Stimulated activated CD4-positive, alpha-beta T cell treated with anti-CD3 and anti-CD28 coated beads, Interleukin-4, amount 100 ng/mL, for 48 hours (primary cell): Measurements from ENCODE around the gene ARFGAP3.

ENCODE experiments used
- DNase-seq, 2 donors: peaks; one replicate each; pipeline ENCODE4 v3.0.0-alpha.2; 2020; ENCODE audit warnings: low read depth in 2 of 2

The ARFGAP3 gene

GRCh38 chr22:42884616-42885375, 27.7 kb upstream of the ARFGAP3 start:
- no peak for DNase-seq

GRCh38 chr22:42883970-42884369, 26.9 kb upstream of the ARFGAP3 start:
- no peak for DNase-seq

- no peak for DNase-seq
Measured at GRCh38 chr22:42883121-42883520, 26.0 kb upstream of the ARFGAP3 start.

- no peak for DNase-seq
Measured at GRCh38 chr22:42881982-42882656, 25.0 kb upstream of the ARFGAP3 start.

DNA sequence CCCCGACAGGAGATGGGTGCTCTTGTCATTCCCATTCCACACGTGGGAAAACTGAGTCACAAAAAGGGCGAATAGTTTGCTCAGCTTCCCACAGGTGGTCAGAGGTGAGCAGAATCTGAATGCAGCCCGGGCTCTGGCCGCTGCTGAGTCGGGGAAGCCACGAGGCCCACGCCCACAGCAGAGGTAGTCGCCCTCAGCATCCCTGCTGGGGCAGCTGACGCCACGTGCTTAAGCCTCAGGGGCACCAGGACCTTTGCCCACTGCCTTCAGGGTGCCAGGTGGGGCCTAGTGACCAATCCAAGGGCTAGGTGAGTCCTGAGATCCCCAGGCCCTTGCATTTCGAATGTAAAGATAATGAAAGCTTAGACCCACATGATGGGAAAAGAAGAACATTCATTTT, 24.2 kb upstream of the ARFGAP3 start:
- no peak for DNase-seq

- DNase-seq = no peak
Measured at GRCh38 chr22:42880815-42881214, 23.7 kb upstream of the ARFGAP3 start.

DNA sequence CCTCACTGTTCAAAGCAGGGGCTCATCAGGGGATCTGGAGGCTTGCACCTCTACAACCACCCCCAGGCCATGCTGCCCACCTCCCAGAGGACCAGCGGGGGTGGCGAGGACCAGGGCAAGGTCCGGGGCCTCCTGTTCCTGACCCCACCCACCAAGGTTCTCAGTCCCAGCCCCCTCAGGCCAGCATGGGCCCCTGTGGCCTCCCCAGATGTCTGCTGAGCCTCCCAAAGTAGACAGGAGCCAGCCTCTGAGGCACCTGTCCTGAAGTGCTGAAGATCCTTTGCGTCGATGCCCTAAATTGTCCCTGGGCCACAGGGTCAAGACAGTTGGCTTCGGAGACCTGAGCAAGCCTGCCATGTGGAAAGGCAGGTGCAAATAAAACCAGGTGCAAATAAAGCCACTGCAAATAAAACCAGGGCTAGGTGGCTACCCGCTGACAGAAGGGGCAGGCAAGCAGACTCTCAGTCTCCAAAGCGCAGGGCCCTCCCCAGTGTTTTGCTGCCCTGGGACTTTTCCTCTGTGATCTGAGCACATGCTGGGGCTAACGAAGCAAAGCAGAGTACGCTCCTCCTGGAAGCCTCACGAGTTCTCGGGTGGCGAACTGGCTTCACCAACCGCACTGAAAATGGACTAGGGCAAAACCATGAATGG, 22.4 kb upstream of the ARFGAP3 start:
- DNase-seq = no peak

DNA sequence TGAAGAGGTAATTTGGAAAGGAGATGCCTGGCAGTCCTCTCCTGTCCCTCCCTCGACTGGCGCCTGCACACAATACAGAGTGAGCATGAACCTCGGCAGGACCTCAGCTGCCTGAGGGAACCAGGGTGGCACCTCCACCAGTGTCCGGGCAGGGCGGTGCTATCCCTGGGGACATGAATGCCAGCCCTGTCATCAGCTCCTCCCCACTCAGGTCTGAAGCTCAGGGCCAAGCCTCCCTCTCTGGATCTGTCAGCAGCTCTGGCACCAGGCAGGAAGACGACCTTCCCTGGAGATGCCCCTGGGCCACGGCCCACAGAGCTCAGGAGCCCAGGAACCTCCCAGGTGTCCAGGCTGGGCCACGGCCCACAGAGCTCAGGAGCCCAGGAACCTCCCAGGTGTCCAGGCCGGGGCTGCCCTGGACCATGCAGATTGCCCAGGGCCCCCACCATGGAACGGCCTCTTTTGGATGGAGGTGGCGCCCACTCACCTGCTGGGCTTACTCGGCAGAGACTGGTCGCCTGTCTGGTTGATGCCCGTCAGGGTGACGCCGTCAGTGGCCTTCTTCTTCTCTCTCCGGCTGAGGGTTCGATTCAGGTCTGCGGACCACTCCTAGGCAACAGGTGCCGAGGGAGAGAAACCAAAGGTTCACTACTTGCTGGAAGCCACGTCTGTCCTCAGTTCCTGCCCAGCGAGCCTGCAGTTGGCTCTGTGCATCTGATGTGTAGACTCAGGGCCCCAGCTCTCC, 21.7 kb upstream of the ARFGAP3 start:
- no peak for DNase-seq

- no peak for DNase-seq
Measured at GRCh38 chr22:42877597-42878340, 20.7 kb upstream of the ARFGAP3 start.

DNA sequence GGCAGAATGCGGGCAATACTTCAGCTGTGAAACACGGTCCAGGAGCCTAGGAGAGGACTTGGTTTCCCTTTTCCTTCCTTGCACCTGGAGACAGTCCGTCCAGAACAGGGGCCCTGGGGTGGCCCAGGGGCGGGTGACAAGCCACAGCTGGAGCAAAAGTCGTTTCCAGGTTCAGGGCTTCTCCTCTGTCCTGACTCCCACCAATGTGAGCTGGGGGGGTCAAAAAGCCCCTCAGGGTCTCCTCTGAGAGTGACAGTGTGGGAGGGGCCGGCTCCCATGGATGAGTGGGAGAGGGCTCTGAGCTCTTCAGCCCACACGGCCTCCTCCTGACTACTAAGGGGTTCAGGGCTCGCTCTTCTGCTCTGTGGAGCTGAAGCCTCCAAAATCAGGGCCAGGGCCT, 20.1 kb upstream of the ARFGAP3 start:
- DNase-seq = no peak

GRCh38 chr22:42876041-42876440, 19.0 kb upstream of the ARFGAP3 start:
- no peak for DNase-seq

DNA sequence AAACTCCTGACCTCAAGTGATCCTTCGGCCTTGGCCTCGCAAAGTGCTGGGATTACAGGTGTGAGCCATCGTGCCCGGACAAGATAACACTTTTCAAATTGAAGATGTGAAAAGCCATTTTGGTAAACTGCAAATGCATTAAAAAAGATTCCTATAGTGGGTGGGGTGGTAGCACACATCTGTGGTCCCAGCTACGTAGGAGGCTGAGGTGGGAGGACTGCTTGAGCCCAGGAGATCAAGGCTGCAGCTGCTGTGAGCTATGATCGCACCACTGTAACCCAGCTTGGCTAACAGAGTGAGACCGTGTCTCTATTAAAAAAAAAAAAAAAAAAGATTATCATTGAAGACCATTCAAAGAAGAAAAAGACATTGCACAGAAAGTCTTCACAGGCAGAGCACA, 16.9 kb upstream of the ARFGAP3 start:
- DNase-seq = no peak

- no peak for DNase-seq
Measured at GRCh38 chr22:42873356-42873755, 16.3 kb upstream of the ARFGAP3 start.

DNA sequence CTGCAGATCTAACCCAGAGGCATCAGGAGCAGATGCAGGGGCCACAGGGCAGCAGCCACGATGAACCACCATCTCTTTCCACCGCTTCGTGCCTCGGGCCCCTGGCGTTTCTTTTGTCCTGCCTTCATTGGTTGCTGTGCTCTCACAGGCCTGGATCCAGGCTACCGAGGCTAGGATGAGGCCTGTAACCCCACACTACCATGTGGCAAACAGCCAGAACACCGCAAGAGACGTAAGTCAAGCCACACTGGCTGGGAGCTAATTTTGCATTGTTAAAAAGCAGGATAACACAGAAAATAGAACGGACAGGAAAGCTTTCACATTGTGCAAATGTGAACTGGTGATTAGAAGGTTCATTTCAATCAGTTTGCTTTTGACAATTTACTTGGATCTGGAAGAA, 15.7 kb upstream of the ARFGAP3 start:
- DNase-seq = no peak

DNA sequence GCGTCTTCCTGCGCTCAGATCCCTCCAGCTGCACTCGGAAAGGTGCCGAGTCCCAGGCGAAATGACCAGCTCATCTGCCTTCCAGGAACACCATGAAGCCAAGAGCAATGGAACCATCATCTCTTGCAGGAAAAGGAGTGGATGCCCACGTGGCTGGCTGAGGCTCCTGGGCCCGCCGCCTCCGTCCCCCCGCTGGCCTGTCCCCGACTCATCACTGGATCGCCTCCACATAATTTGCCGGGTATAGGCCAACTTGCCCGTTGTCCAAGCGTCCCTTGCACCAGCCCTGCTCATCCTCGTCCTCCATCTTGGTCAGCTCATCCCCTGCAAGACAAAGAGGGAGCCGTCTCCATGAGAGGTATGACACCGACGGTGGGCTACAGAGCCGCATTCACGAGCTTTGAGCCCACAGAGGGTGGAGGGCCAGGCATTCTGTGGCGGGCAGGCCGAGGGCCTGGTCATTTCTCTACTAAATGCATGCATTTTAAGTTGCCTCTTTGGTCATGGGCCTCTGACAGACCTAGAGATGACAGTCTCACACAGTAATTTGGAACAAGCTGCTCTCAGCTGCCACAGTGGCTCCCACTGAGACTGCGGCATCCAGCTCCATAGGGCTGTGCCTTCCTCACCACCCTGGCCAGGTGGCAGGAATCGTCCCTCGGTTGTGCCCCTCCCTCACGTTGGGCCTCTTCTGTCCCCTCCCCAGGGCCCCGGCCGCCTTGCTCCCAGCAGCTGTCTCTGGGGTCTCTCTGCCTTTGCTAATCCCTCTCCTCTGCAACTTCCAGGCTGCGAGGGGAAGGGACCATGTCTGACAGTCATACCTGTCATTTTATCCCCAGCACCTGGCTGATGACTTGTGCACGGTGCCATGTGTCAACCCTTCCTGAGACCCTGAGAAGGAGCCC, 14.3 kb upstream of the ARFGAP3 start:
- DNase-seq = no peak

- no peak for DNase-seq
Measured at GRCh38 chr22:42869888-42870480, 12.9 kb upstream of the ARFGAP3 start.

DNA sequence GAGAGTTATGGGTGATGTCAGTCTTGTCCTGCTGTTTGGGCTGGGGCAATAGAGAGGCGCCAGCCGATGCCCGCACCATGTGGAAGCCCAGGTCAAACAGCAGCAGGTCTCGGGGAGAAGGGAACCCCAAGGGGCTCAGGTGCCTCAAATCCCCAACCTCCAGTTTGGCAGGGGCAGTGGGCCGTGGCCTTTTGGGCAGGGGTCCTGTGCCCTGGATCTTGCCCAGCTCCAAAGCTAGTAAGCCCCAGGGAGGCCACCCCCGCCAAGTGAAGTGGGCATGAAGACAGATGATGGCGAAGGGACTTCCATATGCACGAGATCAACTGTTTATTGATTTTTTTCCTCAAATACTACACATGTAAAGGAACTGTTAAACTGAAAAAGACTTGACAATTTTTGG, 12.4 kb upstream of the ARFGAP3 start:
- no peak for DNase-seq

DNA sequence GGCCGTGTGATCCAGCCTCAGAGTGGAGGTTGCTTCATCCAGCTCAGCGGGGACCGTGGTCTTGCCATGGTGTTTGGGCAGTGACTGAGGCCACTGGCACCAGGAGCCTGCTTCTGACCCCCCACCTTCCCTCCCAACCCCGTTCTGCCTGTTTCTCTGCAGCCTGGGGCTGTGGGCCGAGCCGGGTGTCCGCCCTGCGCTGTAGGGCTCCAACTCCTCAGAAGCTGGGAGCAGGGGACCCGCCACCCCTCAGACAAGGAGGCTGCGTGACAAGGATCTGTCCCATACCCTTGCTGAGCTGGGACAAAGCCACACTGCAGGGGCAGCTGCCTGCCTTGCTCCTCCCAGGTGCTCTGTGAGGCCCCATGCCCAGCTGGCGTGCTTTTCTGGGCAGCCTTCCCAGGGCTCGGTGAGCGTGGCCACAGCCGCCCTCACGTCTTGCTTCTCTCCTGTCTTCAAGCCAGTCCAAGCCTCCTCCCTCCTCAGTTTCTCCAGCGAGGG, 11.7 kb upstream of the ARFGAP3 start:
- DNase-seq = no peak

GRCh38 chr22:42866100-42866499, 9.0 kb upstream of the ARFGAP3 start:
- DNase-seq = no peak

DNA sequence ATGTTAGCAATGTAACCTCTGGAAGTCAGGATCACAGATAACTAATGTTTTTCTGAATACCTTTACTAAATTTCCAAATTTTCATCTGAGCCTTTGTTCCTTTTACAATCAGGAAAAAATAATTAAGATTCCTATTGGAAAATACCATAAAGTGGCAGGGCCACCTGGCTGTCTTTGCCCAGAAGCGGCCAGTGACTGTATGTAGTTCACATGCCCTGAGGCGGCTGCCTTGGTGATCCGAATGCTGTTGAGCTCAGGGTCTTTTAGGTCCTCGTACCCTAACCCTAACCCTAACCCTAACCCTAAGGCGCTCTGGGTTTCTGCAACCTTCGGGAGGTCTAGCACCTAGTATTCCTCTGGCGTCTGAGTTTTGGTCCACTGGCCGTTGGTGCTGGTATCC, 8.5 kb upstream of the ARFGAP3 start:
- no peak for DNase-seq
